ENCODE results near the gene ERP44. TPM values are rescaled to one million over a fixed set of nuclear protein-coding genes. Genes with fewer than 3 reads are reported as not detected.

The ERP44 gene
- total and polyA plus RNA-seq, 2 donors (not counting 3 experiments of a cell fraction or from before 2014, with no cell fraction given), result 9.9 to 21.4 TPM

GRCh38 chr9:100021931-100022330 lies 76.9 kb downstream of the ERP44 start:
- Histone ChIP-seq H3K9ac (replicated peaks; ENCODE audit: extremely low read depth, insufficient read depth, low read length) (no peak overlapping the region), H3K9me1 (replicated peaks; ENCODE audit: control insufficient read depth, extremely low read depth, insufficient read depth, low read length) (no peaks in the 10 kb centered on the region), H2AFZ (ENCODE audit: low read depth, low read length) (no peak overlapping the region), H3K27me3 (ENCODE audit: control insufficient read depth in 2 of 2, insufficient read depth in 2 of 2, low read length in 2 of 2) (no peaks in the 10 kb centered on the region), H3K27ac (ENCODE audit: insufficient read depth, low read depth, low read length) (no peak overlapping the region), H3K4me1 (ENCODE audit: control insufficient read depth, extremely low read depth, insufficient read depth, low read length) (no peaks in the 10 kb centered on the region), H3K9me3 (replicated peaks; ENCODE audit: control insufficient read depth, insufficient read depth, low read length) (no peaks in the 10 kb centered on the region), H3K4me3 (replicated peaks in 1 of 3; ENCODE audit: insufficient read depth in 1 of 3, low read depth in 1 of 3, low read length in 3 of 3) (no peak overlapping the region), H4K20me1 (replicated peaks; ENCODE audit: control insufficient read depth, extremely low read depth, insufficient read depth, low read length) (no peaks in the 10 kb centered on the region), H3K4me2 (ENCODE audit: insufficient read depth, low read length) (no peak overlapping the region), H3K36me3 (ENCODE audit: control insufficient read depth in 2 of 2, extremely low read depth in 1 of 2, insufficient read depth in 2 of 2, low read length in 2 of 2) (no peaks in the 10 kb centered on the region), H3K79me2 (ENCODE audit: control insufficient read depth, insufficient read depth, low read length) (no peaks in the 10 kb centered on the region)
- ChIA-PET POLR2A (no interaction called here), CTCF (interaction anchor here (0.7 to 1.2 kb wide), 2 partner anchors 11 to 303 kb away, joined by 3 to 4 read pairs; no protein-coding TSS in a partner anchor)
- dilution Hi-C loops (cut with MboI; ENCODE audit: extremely low pct_ligation_motif_present, low sequenced_read_pairs) (no loop called here), intact Hi-C loops (cut with micrococcal nuclease) (loop anchor here (10.0 kb wide), 1 partner anchor 453 kb away; the partner anchor contains the start of gene TMEFF1)
- FAIRE-seq (no peak), DNase-seq (ENCODE audit: low read depth, low spot score) (no peak)
- TF ChIP-seq MAX (IDR thresholded peaks at IDR 0.05; ENCODE audit: insufficient read depth, insufficient read length) (no peak), EZH2 (IDR thresholded peaks at IDR 0.05; ENCODE audit: borderline replicate concordance, low read depth, low read length, severe bottlenecking) (no peak), CTCF (IDR thresholded peaks at IDR 0.05; ENCODE audit: extremely low read depth in 1 of 2, insufficient read depth in 1 of 2, low read depth in 1 of 2, low read length in 2 of 2) (no peak)
- no TSS peak for BruUV-seq (replicated peaks)

- H3K79me2 ChIP-seq (ENCODE audit: control insufficient read depth, insufficient read depth, low read length), result no peaks in the 10 kb centered on the region
- no peak overlapping the region for H3K9ac ChIP-seq (replicated peaks; ENCODE audit: extremely low read depth, insufficient read depth, low read length)
- H2AFZ ChIP-seq (ENCODE audit: low read depth, low read length), result no peak overlapping the region
- no peaks in the 10 kb centered on the region for H4K20me1 ChIP-seq (replicated peaks; ENCODE audit: control insufficient read depth, extremely low read depth, insufficient read depth, low read length)
- TF ChIP-seq MYC (IDR thresholded peaks at IDR 0.05; ENCODE audit: low read depth, low read length) (no peak), CTCF (IDR thresholded peaks at IDR 0.05; ENCODE audit: extremely low read depth in 1 of 2, insufficient read depth in 1 of 2, low read depth in 1 of 2, low read length in 2 of 2) (no peak), POLR2A (IDR thresholded peaks at IDR 0.05; ENCODE audit: low read depth, low read length) (no peak), FOS (IDR thresholded peaks at IDR 0.05; ENCODE audit: borderline replicate concordance, insufficient read depth, low read length) (no peak), POLR2AphosphoS5 (IDR thresholded peaks at IDR 0.05; ENCODE audit: insufficient read depth, low read depth, low read length) (no peak), EZH2 (IDR thresholded peaks at IDR 0.05; ENCODE audit: borderline replicate concordance, low read depth, low read length, severe bottlenecking) (no peak), JUN (IDR thresholded peaks at IDR 0.05; ENCODE audit: borderline replicate concordance, insufficient read depth, insufficient read length, low read depth) (no peak), MAX (IDR thresholded peaks at IDR 0.05; ENCODE audit: insufficient read depth, insufficient read length) (no peak), GATA2 (IDR thresholded peaks at IDR 0.05; ENCODE audit: insufficient read depth, insufficient read length, low read depth, low read length) (no peak)
- no peak overlapping the region for H3K27ac ChIP-seq (ENCODE audit: insufficient read depth, low read depth, low read length)
- dilution Hi-C loops (cut with MboI; ENCODE audit: extremely low pct_ligation_motif_present, low sequenced_read_pairs) (no loop called here), intact Hi-C loops (cut with micrococcal nuclease) (loop anchor here (10.0 kb wide), 1 partner anchor 455 kb away; the partner anchor contains the start of gene TMEFF1)
- H3K27me3 ChIP-seq (ENCODE audit: control insufficient read depth in 2 of 2, insufficient read depth in 2 of 2, low read length in 2 of 2), result no peaks in the 10 kb centered on the region
- H3K9me1 ChIP-seq (replicated peaks; ENCODE audit: control insufficient read depth, extremely low read depth, insufficient read depth, low read length), result no peaks in the 10 kb centered on the region
- H3K4me2 ChIP-seq (ENCODE audit: insufficient read depth, low read length), result no peak overlapping the region
- POLR2A ChIA-PET, result no interaction called here
- no TSS peak for BruUV-seq (replicated peaks)
- CTCF ChIA-PET, result no interaction called here
- FAIRE-seq (no peak), DNase-seq (ENCODE audit: low read depth, low spot score) (no peak)
- no peaks in the 10 kb centered on the region for H3K9me3 ChIP-seq (replicated peaks; ENCODE audit: control insufficient read depth, insufficient read depth, low read length)
- no peaks in the 10 kb centered on the region for H3K36me3 ChIP-seq (ENCODE audit: control insufficient read depth in 2 of 2, extremely low read depth in 1 of 2, insufficient read depth in 2 of 2, low read length in 2 of 2)
- H3K4me3 ChIP-seq (replicated peaks in 1 of 3; ENCODE audit: insufficient read depth in 1 of 3, low read depth in 1 of 3, low read length in 3 of 3), result no peak overlapping the region
- no peaks in the 10 kb centered on the region for H3K4me1 ChIP-seq (ENCODE audit: control insufficient read depth, extremely low read depth, insufficient read depth, low read length)
Observed at GRCh38 chr9:100020121-100020795, 78.5 kb downstream of the ERP44 start.

All from endothelial cell of umbilical vein (primary cell).